NCI-H2171 (cell line): Measurements from ENCODE around the gene GP5.

Experiments
- DNase-seq: peaks from one replicate; lab custom pipeline; 2025; lab: John Stamatoyannopoulos, UW

Gene GP5

DNA sequence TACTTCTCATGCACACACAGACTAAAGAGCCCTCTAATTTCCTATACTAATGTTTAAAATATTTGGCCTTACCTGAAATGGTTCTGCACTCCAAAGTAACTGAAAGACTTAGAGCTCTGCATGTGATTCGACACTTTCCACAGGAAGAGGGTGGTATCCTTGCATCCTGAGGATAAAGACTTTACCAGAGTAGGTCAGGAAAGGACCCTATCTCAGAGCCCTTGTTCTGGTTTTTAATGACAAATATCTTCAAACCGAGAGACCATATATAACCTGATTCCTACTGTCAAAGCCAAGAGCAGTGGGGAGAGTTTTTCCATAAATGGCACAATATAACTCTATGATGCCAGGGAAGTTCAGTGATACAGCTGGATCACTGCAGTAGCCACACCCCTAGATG lies at the start of gene GP5:
Gene GP5 (minus strand): TSS at position 101 of the 400 bp plus-strand sequence. CDS start 984 bp downstream, outside the sequence.
- DNase-seq = no peak

- DNase-seq = no peak
These were observed 48.6 kb upstream of the GP5 start for GRCh38 chr3:194447657-194448056.

GRCh38 chr3:194447161-194447560 lies 48.1 kb upstream of the GP5 start:
- no peak for DNase-seq

GRCh38 chr3:194446754-194447153 lies 47.7 kb upstream of the GP5 start:
- DNase-seq = no peak

DNA sequence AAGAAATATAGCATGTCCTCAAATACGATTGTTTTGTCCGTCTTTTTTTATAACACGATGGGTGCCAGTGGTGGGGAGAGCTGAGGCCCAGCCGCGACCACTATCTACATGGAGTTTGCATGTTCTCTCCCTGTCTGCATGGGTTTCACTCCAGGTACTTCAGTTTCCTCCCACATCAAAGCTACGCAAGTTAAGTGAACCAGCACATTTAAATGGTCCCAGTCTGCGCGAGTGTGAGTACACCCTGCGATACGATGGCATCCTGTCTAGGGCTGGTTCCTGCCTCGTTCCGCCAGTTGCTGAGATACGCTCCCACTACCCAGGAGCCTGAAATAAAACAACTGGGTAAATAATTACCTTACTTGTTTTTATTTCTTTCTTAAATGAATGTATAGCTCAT lies 47.1 kb upstream of the GP5 start:
- DNase-seq = no peak

GRCh38 chr3:194443901-194444300 lies 44.8 kb upstream of the GP5 start:
- DNase-seq = no peak

GRCh38 chr3:194440756-194441155 lies 41.7 kb upstream of the GP5 start:
- no peak for DNase-seq

DNA sequence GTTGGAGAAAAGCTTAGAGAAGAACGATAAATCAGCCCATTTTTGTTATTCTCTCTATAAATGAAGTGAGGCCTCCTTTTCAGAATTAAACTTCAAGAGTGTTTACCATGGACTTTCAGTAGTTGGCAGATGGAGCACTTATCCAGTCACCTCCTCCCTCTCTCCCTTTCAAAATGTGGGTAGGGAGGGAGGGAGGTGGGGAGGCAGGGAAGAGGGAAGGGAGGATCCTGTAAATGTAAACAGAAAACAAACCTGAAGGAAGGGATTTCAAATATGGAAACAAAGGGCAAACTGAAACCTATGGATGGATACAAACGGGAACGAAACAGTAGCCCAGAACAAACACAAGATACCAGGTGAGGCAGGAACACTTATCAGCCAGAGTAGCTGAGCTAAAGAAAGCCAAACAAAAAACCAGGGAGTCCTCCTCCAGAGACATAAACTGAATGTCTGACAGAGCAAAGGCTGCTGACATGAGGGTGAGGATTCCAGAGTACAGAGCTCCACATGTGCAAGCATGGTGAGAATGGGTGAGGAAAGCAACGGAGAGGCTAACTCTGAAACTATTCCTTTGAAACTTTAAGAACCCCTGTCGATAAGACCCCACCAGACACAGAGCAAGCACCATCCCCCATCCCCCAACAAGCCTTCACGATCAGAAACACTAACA lies 41.0 kb upstream of the GP5 start:
- peak; percentile 20 for DNase-seq

- no peak for DNase-seq
These were observed 35.4 kb upstream of the GP5 start for GRCh38 chr3:194434503-194434902.

- DNase-seq = no peak
These were observed 32.5 kb upstream of the GP5 start for GRCh38 chr3:194431554-194431953.

DNA sequence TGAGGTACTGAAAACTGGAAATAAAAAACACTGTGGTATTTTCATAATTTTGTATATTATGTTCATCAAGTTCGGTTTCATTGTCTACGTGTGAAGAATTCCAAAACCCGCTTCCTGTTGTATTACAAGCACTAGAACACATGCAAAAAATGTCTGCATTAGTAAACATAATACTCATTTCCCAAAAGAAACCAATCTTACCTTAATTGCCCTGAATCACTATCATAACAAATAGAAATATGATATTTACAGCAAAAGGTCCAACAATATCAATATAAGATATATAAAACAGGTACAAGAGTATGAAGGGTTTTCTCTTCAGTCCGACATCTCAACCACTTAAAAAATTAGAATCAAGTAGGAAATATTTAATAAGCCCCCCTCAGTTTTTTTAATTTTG lies 26.3 kb upstream of the GP5 start:
- DNase-seq = no peak

- DNase-seq = no peak
These were observed 25.9 kb upstream of the GP5 start for GRCh38 chr3:194424953-194425352.

DNA sequence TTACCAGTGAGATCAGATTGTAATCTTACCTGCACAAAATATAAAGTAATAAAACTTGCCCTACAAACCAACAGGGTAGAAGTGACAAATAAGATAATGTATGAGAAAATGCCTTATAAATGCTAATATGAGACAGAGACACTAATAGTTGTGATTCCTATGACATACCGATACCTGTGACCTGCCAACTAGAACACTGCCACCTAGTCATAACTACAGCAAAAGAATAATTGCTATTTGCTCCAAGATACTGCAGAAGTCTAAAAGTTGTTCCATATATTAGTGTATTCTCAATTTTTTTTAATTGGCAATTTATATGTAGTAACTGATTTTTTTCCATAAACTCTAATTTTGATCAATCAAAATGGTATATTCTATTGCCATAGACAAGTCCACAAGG lies 25.3 kb upstream of the GP5 start:
- no peak for DNase-seq

GRCh38 chr3:194423317-194423716 lies 24.3 kb upstream of the GP5 start:
- DNase-seq = no peak

- no peak for DNase-seq
These were observed 23.1 kb upstream of the GP5 start for GRCh38 chr3:194422188-194422587.

GRCh38 chr3:194418671-194419070 lies 19.6 kb upstream of the GP5 start:
- no peak for DNase-seq

DNA sequence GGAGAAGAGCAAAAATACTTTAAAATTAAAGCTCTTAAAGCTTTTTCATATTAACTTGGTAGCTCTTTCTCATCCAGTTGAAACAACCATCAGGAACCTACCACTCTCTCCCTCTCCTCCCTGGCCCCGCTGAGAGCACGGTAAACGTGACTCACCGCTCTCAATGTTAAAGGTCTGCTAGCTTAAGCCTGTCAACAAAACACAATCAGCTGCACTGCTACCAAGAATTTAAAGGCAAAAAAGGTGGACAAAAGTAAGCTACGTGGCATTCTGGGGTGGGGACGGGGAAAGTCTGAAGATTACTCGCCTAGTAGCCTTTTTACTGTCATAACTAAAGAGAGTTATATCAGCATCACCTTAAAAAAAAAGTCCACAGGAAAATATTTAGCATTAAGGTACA lies 8.4 kb upstream of the GP5 start:
- no peak for DNase-seq

DNA sequence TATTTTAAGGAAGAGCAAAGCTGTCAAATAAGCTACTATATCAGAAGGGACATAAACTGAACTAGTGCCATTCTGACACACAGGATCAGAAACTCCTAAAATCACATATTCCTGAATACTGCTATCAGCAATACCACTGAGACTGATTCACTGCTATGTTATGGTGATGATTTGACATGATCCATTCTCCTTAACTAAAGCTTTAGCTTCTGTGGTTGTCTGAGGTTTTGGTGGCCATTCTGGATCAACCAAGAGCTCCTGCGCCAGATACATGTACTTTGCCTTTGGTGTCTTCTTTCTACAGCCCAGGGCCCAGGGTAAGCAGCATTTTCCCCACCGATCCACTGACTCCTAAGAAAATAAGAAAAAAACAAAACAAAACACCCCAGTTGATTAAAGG lies 6.7 kb upstream of the GP5 start:
- DNase-seq = no peak

DNA sequence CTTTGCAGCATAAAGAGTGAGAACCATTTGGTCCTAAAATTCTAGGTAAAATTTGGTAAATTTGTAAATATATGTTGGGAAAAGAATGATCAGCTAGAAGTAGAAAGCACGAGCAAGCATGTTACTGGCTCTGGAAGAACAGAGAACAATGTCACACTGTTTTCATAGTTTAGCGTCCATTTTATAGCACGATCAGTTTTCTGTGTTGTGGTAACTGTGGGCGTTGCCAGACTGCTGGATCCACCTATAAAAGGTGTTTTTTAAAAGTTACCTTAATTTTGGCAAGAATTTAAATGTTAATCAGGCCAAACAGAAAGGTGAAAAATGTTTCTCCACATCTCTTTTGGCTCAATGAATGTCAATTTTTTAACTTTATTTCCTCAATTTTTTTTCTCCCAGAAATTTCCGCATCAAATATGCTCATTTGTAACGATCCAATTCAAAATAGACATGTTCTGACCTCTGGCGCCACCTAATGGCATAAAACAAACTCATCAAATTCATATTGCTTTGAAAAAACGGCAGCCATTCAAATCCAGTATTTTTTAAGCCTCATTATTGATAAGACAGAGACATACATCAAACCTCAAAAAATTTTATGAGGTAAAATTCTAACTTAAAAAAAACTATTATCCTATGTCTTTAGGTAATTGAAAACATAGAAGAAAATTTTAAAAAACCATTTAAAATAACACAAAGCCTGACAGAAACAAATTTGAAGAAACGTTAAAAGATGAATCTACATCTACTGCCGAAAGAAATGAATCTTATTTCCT lies 5.5 kb upstream of the GP5 start:
- peak; percentile 29 for DNase-seq

DNA sequence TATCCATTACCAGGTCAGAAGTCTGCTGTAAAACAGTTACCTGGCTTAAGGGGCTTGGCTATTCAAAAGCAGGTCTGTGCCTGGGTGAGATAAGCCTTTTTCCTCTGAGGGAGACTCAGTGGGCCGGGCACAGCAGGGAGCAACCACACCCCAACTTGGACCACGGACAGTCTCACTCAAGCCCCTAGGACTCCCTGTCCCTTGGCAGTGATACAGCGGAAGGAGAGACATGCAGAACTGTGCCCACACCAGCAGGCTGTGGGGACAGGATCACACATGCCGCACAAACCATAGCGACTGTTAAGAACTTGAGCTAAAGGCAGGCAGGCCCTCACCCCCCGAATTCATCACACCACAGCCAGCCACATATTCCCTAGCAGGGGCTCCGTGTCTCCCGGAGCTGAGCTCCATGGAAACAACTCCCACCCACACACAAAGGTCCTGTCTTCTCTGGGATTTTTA lies 2.8 kb upstream of the GP5 start:
- no peak for DNase-seq

- DNase-seq = no peak
These were observed 2.3 kb upstream of the GP5 start for GRCh38 chr3:194401346-194401745.

DNA sequence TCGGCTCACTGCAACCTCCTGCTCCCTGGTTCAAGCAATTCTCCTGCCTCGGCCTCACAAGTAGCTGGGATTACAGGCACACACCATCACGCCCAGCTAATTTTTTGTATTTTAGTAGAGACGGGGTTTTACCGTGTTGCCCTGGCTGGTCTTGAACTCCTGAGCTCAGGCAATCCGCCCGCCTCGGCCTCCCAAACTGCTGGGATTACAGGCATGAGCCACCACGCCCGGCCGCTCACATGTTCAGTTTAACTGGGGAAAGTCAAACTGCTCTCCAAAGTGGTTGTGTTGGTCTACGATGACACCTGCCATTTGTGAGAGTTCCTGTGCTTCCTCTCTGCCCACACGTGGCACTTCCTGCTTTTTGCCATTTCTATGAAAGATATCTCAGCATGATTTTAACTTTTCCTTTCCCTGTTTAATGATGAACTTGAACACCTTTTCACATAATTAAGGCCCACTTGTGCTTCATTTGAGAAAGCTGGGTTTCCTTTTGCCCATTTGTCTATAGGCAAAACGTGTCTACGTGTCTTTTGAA lies 877 bp upstream of the GP5 start:
- DNase-seq = no peak

GRCh38 chr3:194397757-194398312 lies 1.2 kb downstream of the GP5 start:
- no peak for DNase-seq
